Erythroblast (primary cell): ENCODE data around the gene SLC5A5.

Experiments
- GATA1 ChIP-seq: IDR thresholded peaks from 2 replicates; pipeline ENCODE4 v1.6.1; 2011; ENCODE audit warnings: low read depth, mild to moderate bottlenecking, control low read depth, low read length, moderate library complexity
- POLR2A ChIP-seq: IDR thresholded peaks from 2 replicates; pipeline ENCODE4 v1.6.1; 2011; ENCODE audit warnings: mild to moderate bottlenecking, low read length

DNA sequence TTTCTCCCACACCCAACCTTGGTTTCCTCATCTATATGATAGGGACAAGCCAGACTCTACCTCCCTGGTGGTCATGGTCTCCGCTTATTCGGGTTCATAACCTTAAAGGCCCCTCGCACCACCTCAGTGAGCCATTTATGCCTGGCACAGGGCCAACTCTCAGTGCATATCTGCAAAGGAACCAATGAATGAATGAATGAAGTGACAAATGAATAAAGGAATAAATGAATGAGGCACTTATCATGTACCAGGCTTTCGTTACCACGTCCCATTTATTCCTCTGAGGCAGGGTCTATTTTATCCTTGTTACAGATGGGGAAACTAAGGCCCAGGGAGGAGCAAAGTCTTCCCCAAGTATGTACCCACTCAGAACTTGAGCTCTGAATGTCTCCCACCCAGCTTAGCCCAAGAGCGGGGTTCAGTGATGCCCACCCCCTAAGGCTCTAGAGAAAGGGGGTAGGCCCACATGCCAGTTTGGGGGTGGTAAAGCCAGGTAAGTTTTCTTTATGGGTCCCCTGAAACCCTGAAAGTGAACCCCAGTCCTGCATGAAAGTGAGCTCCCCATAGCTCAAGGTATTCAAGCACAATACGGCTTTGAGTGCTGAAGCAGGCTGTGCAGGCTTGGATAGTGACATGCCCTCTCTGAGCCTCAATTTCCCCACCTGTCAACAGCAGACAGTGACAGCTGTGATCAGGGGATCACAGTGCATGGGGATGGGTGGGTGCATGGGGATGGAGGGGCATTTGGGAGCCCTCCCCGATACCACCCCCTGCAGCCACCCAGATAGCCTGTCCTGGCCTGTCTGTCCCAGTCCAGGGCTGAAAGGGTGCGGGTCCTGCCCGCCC, 490 bp upstream of the SLC5A5 start:
- no peak for TF ChIP-seq POLR2A
- TF ChIP-seq GATA1, result no peak
